NCI-H69 (cell line): ENCODE measurements around the gene SLC34A1.

Experiments used
- DNase-seq: peaks from one replicate; lab custom pipeline; 2025; lab: John Stamatoyannopoulos, UW

SLC34A1 gene

DNA sequence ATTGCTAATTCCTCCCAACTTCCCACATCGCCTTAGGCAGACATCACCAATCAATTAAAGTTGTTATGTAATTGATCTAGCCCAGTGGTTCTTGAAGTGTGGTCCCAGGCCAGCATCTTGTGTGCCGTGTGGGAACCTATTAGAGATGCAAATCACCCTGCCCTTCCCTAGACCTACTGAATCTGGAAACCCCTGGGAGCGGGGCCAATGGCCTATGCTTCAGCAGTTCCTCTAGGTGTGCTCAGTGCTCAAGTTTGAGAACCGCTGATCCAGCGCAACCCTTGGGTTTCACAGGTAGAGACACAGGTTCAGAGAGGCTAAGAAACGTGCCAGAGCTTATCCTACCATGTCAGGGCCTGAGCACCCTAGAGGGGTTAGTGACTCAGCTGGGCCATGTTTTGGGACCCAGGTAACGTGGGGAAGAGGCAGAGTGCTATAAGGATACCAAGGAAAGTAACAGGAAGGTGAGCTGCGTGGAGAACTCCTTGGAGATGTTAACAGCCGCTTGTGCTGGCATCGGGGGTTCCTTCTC lies 4.4 kb downstream of the SLC34A1 start:
- no peak for DNase-seq

DNA sequence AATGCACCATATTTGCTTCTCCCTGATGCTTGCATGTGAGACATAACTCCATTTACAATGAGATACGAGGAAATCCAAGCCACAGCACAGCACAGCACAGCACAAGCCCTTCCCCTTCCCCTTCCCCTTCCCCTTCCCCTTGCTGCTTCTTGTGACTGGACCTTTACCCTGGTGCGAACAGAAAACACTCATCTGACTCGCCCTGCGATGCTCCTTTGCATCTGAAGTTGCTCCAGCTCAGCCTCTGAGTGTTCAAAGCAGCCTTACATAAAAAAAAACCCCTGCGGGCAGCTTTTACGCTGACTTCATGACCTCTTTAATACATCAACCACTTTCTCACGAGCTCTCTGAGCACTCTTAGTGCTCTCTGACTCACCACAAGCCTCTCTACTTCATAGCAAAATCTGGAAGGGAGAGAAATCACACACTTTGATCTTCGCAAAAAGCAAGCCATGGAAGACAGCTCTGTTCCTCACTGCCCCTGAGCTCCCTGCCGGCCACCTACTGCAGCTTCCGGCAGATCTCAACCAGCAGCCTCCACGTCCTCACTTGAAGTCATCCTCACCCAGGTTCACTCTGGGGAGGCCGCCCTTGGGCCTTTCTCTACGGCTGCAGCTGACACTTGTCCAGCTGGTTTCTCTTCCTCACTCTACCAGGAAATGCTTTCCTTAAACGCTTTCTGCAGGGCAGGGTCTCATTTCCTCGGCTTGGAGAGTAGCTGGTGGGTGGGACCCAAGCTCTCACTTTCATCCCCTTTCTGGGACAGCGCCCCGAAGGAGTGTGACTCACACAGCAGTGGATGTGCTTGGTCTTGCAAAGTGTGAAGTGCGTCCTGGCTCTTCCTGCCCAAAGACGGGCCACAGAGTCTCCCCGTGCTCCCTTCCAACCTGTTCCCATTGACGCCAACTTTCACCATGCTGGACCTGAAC lies 5.3 kb downstream of the SLC34A1 start:
- no peak for DNase-seq

DNA sequence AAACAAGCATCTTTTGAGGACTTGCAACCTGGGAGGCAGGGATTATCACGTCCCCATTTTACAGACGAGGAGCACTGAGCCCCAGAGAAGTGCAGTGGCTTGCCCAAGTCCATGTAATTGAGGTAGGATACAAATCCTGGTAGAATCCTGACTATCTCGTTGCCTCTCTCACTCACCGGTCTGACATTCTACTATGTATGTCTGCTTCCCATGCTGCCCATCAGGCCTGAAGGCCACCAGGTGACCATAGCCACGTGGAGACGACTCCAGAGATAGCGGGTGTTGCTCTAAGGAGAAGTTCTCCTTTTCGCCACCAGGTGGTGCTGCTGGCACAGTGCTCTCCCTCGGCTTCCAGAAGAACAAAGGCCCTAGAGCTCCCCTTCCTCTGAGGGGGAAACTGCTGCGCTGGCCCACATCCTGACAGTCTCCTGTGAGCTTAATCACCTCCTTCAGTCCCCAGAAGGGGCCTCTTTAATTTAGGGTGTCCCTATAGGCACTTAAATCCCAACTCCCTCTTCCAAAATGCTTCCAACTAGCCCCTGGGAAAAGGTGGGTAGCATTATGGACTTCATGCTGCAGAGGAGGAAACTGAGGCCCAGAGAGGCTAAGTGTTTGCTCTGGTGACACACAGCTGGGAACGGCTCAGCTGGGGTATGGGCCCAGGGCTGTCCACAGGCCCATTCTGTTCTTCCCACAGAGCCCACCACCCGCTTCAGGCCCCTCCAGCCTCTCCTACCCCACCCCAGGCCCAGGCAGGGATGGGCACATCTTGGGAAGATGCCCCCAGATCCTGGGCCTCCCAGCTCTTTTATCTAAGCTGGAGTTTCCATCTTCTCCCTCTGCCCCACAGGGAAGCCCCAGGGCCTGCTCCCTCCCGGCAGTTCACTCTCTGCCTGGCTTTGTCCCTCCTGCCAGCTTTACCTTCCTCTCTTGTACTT lies 6.4 kb downstream of the SLC34A1 start:
- peak; percentile 88 for DNase-seq

DNA sequence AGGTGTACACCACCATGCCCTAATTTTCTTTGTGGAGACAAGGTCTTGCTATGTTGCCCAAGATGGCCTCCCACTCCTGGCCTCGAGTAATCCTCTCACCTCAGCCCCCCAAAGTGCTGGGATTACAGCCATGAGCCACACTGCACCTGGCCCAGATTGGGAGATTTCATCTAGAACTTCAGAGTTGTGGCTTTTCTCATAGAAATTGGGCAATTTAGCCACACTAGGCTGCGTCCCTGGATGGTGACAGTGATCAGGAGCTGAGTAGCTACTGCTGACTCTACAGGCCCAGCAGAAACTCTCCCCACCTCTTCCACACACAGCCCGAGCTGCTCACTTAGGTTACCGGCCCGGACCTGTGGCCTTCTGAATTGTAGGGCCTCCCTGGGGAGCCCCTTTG lies 8.5 kb downstream of the SLC34A1 start:
- DNase-seq: no peak

DNA sequence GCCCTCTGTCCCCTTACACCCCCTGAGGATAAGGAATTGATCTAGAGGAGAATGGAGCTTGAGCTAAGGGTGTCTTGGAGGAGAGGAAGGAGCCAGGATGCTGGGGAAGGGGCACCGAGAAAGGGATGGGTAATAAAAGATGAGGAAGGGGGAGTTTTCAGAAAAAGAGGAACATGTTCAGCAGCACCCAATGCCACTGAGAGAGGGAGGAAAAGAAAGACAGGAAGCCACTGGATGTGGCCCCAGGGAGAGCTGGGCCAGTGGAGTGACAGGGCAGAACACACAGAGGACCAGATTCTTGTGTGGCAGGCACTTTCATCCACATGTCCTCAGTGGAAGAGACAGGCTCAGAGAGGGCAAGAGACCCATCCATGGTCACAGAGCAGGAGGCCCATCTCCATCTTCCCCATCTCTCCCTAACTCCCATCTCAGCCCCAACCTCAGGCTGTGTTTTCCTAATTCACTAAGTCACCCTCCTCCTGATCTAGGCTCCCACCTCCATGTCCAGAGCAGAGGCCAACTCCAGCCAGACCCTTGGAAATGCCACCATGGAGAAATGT lies 9.1 kb downstream of the SLC34A1 start:
- no peak for DNase-seq

DNA sequence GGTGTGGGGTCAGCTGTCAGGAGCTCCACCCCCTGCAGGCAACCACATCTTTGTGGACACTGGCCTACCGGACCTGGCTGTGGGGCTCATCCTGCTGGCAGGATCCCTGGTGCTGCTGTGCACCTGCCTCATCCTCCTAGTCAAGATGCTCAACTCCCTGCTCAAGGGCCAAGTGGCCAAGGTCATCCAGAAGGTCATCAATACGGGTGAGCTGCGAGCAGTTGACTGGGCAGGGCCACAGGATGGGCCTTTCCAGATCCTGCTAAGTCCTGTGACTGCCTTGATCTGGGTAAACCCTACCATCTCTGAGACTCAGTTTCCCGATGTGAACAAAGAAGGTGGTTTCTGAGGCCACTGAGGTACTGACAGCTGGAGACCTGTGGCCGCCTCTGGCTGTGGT lies 9.8 kb downstream of the SLC34A1 start:
- no peak for DNase-seq

DNA sequence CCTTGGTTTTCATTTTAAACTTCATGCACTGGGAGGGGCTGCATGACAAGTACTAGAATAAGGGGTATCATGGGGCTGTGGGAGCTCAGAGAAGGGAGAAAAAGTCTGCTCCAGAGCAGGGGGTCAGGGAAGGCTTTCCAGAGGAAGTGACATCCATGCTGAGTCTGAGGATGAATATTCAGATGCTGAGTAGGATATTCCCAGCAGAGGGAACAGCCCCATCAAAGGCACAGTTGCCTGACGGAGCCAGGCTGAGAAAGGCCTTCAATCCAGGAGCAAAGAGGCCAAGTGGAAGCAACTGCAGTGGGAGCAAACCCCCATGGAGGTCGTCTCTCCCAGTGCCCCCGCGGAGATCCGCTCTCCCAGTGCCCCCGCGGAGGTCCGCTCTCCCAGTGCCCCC lies 11.8 kb downstream of the SLC34A1 start:
- DNase-seq: no peak

DNA sequence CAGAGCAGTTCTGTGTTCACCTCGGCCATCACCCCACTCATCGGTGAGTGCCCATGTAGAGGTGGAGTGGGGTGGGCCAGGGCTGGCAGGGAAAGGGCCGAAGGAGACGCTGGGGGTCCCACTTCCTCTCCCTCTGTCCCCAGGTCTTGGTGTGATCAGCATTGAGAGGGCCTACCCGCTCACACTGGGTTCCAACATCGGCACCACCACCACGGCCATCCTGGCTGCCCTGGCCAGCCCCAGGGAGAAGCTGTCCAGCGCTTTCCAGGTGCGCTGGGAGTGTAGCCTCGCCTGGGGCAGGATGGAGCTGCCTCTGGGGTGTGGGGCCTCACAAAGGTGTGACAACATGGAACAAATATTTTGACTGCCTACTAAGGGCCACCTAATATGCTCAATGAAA lies 12.6 kb downstream of the SLC34A1 start:
- DNase-seq: no peak

DNA sequence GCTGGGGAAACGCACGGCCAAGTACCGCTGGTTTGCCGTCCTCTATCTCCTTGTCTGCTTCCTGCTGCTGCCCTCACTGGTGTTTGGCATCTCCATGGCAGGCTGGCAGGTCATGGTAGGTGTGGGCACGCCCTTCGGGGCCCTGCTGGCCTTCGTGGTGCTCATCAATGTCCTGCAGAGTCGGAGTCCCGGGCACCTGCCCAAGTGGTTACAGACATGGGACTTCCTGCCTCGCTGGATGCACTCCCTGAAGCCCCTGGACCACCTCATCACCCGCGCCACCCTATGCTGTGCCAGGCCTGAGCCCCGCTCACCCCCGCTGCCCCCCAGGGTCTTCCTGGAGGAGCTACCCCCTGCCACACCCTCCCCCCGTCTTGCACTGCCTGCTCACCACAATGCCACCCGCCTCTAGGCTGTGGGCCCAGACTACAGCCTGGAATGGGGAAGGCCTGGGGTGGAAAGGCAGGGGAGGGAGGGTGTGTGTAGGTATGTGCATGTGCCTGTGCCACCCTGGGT lies 13.7 kb downstream of the SLC34A1 start:
- no peak for DNase-seq

DNA sequence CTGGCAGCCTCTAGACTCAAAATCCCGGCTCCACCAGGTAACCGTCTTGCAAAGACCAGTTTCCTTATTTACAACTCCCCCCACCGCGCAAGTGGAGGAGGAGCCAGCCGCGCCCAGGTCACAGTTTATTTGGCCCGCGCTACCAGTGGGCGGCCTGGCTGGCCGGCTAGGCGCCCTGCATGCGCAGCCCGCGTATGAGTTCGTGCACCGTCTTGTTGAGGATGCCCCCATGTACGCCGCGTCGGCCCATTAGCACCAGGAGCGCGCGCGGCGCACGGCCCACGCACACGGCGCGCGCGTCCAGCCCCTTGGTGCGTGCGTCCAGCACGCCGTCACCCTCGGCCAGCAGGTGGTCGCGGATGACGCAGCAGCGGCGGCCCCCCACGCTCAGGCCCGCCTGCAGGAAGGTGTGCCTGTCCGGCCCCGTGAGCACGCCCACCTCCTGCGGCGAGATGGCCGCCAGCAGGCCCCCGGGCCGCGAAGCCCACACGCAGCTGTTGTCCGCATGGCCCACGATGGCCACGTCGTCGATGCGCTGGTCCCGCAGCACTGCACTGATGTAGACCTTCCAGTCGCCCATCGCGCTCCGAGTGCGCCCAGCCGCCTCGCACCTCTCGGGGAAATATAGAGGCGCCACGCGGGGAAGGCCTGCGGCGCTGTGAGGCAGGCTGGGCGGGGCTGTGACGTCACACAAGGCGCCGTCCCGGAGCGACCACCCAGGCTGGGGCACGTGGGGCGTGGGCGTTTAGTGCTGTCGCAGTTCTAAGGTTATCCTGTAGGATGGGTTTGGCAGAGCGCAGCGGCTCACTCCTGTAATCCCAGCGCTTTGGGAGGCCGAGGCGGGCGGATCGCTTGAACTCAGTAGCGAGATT lies 16.0 kb downstream of the SLC34A1 start, which contains the start of gene PFN3:
PFN3 (minus strand) TSS at position 665 of the 872 bp plus-strand sequence; CDS start at position 580, 85 bp downstream.
- DNase-seq: no peak

DNA sequence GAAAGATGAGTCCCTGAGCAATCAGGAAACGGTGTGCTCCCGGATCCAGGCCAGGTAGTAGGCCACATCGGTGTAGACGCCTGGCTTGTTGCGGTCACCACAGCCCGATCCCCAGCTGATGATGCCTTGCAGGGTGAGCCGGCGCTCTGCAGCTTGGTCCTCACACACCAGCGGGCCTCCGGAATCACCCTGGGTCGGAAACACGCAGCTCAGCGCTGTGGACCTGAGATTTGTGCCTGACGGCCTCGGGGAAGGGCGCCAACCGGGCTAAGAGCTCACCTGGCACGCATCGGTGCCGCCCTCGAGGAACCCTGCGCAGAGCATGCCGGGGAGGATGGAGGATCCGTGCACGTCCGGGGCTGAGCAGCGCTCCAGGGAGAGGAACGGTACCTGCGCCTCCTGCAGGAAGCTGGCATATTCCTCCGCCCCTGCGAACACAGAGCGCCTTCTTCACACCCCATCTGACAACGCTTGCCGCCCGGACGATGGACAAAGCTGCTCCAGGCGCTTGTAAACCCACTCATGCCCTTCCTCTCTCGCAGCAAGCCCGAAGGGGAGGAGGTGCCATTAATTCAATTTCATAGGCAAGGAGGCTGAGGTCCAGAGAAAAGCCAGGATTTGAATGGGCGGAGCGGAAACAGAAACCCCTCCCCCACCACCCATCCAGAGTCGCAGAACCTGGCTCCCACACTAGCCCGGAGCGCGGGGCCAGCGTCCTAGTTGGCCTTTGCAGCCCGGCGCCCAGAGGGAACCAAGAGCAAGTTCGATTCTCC lies 18.2 kb downstream of the SLC34A1 start:
- DNase-seq: peak; percentile 97

DNA sequence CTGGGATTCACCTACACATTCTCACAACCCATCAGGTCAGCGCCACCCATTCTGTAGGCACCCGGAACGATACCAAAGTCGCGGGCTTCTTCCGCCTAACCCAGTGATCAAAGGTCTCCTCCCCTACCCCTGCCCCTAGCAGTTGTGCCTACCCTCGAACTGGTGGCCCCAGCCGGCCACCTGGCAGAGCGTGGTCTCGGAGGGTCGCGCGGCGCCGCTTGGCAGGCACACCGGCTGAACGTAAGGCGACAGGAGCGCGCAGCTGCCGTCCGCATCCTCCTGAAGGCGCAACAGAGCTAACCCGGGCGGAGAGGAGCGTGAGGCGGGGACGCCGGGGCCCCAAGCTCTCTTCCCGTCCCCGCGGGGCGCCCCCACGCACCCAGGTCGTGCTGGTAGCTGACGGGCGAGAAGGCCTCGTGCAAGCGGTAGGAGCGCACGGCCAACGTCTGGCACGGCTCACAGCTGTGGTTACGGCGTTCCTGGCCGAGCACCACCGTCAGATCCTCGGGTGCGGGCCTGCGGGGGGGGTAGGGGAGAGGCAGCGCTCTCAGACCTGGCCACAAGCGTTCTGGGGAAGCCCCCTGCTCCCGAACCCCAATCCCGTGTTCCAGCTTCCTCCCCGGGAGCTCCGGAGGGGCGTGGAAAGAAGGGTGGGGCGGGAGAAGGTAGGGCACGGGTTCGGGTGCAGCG lies 19.0 kb downstream of the SLC34A1 start:
- DNase-seq: peak; percentile 85

DNA sequence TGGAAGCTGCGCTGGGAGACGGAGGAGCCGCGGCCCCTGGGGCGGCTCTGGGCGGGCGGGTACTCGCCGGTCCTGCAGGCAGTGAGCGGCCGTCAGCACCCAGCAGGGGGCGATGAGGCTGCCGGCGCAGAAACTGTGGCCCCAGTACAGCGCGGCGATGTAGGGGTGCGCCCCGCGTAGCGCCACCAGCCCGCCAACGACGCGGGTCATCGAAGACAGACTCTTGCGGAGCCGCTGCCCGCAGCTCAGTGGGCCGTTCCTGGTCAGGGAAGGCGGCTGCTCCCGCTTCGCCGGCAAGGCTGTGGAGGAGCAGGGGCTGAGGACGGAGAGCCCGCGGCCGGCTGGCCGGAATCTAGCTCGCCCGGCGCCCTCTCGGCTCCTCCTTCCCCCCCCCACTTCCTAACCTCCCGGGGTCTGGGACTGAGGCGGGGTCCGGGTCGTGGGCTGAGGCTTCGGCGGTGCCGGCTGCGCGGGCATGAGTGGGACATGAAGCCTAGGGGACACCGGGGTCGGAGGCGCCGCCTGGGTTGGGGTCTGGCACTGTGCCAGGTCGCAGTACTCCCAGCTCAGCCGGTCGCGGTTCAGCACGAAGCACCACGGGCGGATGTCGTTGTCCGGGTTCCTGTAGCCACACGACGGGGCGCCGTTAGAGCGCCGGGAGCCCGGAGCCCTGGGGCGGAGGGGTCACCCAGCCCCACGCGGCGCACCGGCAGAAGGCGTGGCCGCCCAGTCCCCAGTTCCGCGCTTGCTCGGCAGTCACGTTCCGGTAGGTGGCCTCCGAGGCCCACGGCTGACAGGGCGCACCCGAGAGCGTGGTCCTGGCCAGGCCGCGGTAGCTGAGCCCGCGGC lies 19.8 kb downstream of the SLC34A1 start:
- peak; percentile 92 for DNase-seq

DNA sequence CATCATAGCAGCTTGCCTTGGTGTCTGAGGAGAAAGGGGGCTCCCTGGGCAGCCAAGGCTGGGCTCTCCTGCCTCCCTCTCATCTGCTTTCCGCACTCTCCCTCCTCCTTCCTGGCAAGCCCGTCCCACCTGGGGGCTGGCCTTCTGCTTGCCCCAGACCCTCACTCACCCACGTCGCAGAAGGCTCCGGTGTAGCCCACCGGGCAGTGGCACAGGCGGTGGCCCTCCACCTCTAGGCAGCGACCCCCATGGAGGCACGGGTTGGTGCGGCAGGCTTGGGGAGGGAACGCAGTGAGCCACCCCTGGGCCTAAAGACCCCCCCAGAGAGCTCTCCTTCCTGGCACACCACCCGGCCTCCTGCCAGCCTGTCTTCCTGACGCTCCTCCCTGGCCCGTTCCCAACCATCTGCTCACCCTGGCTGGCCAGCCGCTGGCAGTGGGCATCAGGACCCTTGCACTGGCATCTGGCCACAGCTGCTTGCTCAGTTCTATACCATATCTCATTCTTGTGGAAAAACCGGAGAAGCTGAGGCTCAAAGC lies 20.5 kb downstream of the SLC34A1 start:
- peak; percentile 47 for DNase-seq

DNA sequence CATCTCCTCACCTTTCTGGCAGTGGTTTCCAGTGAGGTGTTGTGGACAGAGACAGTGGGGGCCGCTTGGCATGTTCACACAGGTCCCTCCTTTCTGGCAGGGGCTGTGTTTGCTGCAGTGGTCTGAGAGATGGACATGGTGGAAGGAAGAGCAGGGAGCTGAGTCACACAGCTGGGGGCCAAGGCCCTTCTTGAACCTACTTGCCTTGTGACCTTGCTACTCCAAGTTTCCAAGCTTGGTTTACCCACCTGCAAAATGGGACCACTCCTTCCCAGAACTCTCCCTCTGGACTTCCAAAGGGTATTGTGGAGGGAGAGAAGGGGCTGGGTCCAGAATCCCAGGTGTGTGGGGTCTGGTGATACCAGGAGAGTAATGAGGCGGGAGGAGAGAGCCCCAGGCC lies 21.1 kb downstream of the SLC34A1 start:
- no peak for DNase-seq

DNA sequence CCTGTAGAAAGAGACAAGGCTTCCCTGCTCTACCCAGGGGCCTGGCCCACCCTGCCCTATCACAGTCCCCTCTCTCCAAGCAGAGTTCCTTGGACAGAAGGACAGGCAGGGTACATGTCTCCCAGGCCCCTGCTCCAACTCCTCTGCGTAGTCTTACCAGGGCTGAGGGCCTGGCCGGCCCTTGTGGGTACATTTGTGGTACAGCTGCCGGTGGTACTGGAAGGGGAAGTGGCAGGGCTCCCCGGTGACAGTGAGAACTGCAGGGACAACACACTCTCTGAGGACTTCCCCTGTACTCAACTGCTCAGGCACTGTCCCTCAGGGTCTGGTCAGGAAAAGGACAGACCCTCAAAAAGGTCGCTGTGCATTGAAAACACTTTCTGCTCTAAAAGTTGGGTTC lies 21.6 kb downstream of the SLC34A1 start:
- DNase-seq: no peak

DNA sequence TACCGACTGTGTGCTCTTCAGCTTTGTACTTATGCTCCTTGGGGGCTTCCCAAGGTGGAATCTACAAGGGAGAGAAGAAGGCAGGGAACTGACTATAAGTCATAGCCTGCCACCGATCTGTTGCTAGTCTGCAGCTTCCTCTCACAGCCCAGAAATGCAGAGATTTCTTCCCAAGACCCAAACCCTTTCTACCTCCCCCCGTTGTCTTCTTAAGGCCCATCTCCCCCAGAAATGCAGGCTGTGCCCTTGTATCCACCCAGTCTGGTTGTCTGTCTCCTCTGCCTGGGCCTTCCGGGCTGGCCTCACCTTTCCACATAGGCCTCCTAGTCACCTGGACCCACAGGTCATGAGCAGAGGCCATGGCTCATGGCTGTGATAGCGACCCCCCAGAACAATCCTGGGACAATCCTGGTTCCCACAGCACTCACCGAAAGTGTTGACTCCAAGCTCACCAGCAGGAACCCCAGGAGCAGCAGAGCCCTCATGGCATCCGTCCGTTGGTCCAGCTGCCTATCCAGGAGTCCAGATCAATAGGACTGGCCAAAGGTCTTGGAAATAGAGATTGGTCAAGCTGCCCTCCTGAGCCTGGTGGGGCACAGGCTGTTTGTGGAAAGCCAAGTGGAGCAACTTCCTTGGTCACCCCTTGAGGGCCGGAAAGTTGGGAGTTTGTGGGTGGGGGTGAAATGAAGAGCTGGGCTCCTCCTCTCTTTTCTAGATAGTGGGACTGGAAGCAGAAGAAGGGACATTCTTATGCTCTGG lies 25.0 kb downstream of the SLC34A1 start, which contains the start of gene F12:
F12 (minus strand) TSS at position 522 of the 759 bp plus-strand sequence; CDS start at position 485, 37 bp downstream.
- DNase-seq: no peak
